ENCODE measurements around the gene OR4K2.

OR4K2 gene

GRCh38 chr14:19902409-19902808 lies 27.5 kb downstream of the OR4K2 start:
- H2AFZ ChIP-seq (ENCODE audit: low read length, unreplicated experiment) = no peak overlapping the region
- no peaks in the 10 kb centered on the region for H3K79me2 ChIP-seq (ENCODE audit: control insufficient read depth, insufficient read depth, low read length, unreplicated experiment)

GRCh38 chr14:19906665-19907064 lies 31.7 kb downstream of the OR4K2 start:
- Histone ChIP-seq H3K4me3 (ENCODE audit: low read depth, low read length) (no peak overlapping the region), H3K27ac (ENCODE audit: low read depth, low read length) (no peak overlapping the region), H3K79me2 (ENCODE audit: control insufficient read depth, insufficient read depth, low read length, unreplicated experiment) (no peaks in the 10 kb centered on the region), H3K36me3 (ENCODE audit: insufficient read depth, low read length) (no peaks in the 10 kb centered on the region), H3K27me3 (ENCODE audit: insufficient read depth, low read length) (peaks cover 4% of the 10 kb centered on the region; the same call in 1 of the 2 replicates), H2AFZ (ENCODE audit: low read length, unreplicated experiment) (no peak overlapping the region), H3K4me1 (ENCODE audit: control insufficient read depth, insufficient read depth, low read length, unreplicated experiment) (no peaks in the 10 kb centered on the region)

More at GRCh38 chr14:19902409-19902808, 27.5 kb downstream of the OR4K2 start:
- H3K27ac ChIP-seq (ENCODE audit: low read depth, low read length) = no peak overlapping the region
- H3K4me1 ChIP-seq (ENCODE audit: control insufficient read depth, insufficient read depth, low read length, unreplicated experiment) = no peaks in the 10 kb centered on the region
- H3K4me3 ChIP-seq (ENCODE audit: low read depth, low read length) = no peak overlapping the region
- H3K27me3 ChIP-seq (ENCODE audit: insufficient read depth, low read length) = no peaks in the 10 kb centered on the region
- H3K36me3 ChIP-seq (ENCODE audit: insufficient read depth, low read length) = no peaks in the 10 kb centered on the region

GRCh38 chr14:19911114-19911513 lies 36.2 kb downstream of the OR4K2 start:
- Histone ChIP-seq H3K27me3 (ENCODE audit: insufficient read depth, low read length) (peaks cover 4% of the 10 kb centered on the region; the same call in 1 of the 2 replicates), H3K4me3 (ENCODE audit: low read depth, low read length) (no peak overlapping the region), H3K79me2 (ENCODE audit: control insufficient read depth, insufficient read depth, low read length, unreplicated experiment) (no peaks in the 10 kb centered on the region), H3K4me1 (ENCODE audit: control insufficient read depth, insufficient read depth, low read length, unreplicated experiment) (no peaks in the 10 kb centered on the region), H3K36me3 (ENCODE audit: insufficient read depth, low read length) (no peaks in the 10 kb centered on the region), H2AFZ (ENCODE audit: low read length, unreplicated experiment) (no peak overlapping the region), H3K27ac (ENCODE audit: low read depth, low read length) (no peak overlapping the region)

GRCh38 chr14:19917243-19917642 lies 42.3 kb downstream of the OR4K2 start:
- Histone ChIP-seq H3K27me3 (ENCODE audit: insufficient read depth, low read length) (no peaks in the 10 kb centered on the region), H3K4me3 (ENCODE audit: low read depth, low read length) (no peak overlapping the region), H3K79me2 (ENCODE audit: control insufficient read depth, insufficient read depth, low read length, unreplicated experiment) (no peaks in the 10 kb centered on the region), H2AFZ (ENCODE audit: low read length, unreplicated experiment) (no peak overlapping the region), H3K36me3 (ENCODE audit: insufficient read depth, low read length) (no peaks in the 10 kb centered on the region), H3K4me1 (ENCODE audit: control insufficient read depth, insufficient read depth, low read length, unreplicated experiment) (peaks cover 11% of the 10 kb centered on the region), H3K27ac (ENCODE audit: low read depth, low read length) (no peak overlapping the region)

GRCh38 chr14:19917955-19918518 lies 43.1 kb downstream of the OR4K2 start:
- H3K4me1 ChIP-seq (ENCODE audit: control insufficient read depth, insufficient read depth, low read length, unreplicated experiment) = peaks cover 11% of the 10 kb centered on the region
- H3K79me2 ChIP-seq (ENCODE audit: control insufficient read depth, insufficient read depth, low read length, unreplicated experiment) = no peaks in the 10 kb centered on the region
- no peaks in the 10 kb centered on the region for H3K27me3 ChIP-seq (ENCODE audit: insufficient read depth, low read length)
- H2AFZ ChIP-seq (ENCODE audit: low read length, unreplicated experiment) = peak overlapping the region; percentile 33
- H3K36me3 ChIP-seq (ENCODE audit: insufficient read depth, low read length) = no peaks in the 10 kb centered on the region
- peak overlapping the region; percentile 2; the same call in 1 of the 2 replicates for H3K27ac ChIP-seq (ENCODE audit: low read depth, low read length)
- no peak overlapping the region for H3K4me3 ChIP-seq (ENCODE audit: low read depth, low read length)

GRCh38 chr14:19918553-19919264 lies 43.8 kb downstream of the OR4K2 start:
- no peaks in the 10 kb centered on the region for H3K79me2 ChIP-seq (ENCODE audit: control insufficient read depth, insufficient read depth, low read length, unreplicated experiment)
- H3K4me1 ChIP-seq (ENCODE audit: control insufficient read depth, insufficient read depth, low read length, unreplicated experiment) = peaks cover 11% of the 10 kb centered on the region
- H3K36me3 ChIP-seq (ENCODE audit: insufficient read depth, low read length) = no peaks in the 10 kb centered on the region
- H2AFZ ChIP-seq (ENCODE audit: low read length, unreplicated experiment) = peak overlapping the region; percentile 33
- no peaks in the 10 kb centered on the region for H3K27me3 ChIP-seq (ENCODE audit: insufficient read depth, low read length)
- peak overlapping the region; percentile 2; the same call in 1 of the 2 replicates for H3K27ac ChIP-seq (ENCODE audit: low read depth, low read length)
- H3K4me3 ChIP-seq (ENCODE audit: low read depth, low read length) = no peak overlapping the region

GRCh38 chr14:19920021-19920657 lies 45.2 kb downstream of the OR4K2 start, which contains the start of gene OR4K5:
OR4K5 (plus strand) TSS chr14:19920607; CDS start chr14:19920607, 0 bp downstream.
- Histone ChIP-seq H3K27me3 (ENCODE audit: insufficient read depth, low read length) (no peaks in the 10 kb centered on the region), H3K36me3 (ENCODE audit: insufficient read depth, low read length) (no peaks in the 10 kb centered on the region), H3K79me2 (ENCODE audit: control insufficient read depth, insufficient read depth, low read length, unreplicated experiment) (no peaks in the 10 kb centered on the region), H3K4me3 (ENCODE audit: low read depth, low read length) (no peak within 1 kb of the TSS), H2AFZ (ENCODE audit: low read length, unreplicated experiment) (no peak within 1 kb of the TSS), H3K27ac (ENCODE audit: low read depth, low read length) (no peak within 1 kb of the TSS), H3K4me1 (ENCODE audit: control insufficient read depth, insufficient read depth, low read length, unreplicated experiment) (peaks cover 11% of the 10 kb centered on the region)

GRCh38 chr14:19930617-19931016 lies 55.7 kb downstream of the OR4K2 start, which contains the start of gene OR4K1:
OR4K1 (plus strand) TSS chr14:19930917; CDS start chr14:19935667, 4,750 bp downstream.
- H3K27me3 ChIP-seq (ENCODE audit: insufficient read depth, low read length) = no peaks in the 10 kb centered on the region; the same call in 1 of the 2 replicates
- no peak within 1 kb of the TSS for H2AFZ ChIP-seq (ENCODE audit: low read length, unreplicated experiment)

More at GRCh38 chr14:19930617-19931016, 55.7 kb downstream of the OR4K2 start, which contains the start of gene OR4K1:
- Histone ChIP-seq H3K79me2 (ENCODE audit: control insufficient read depth, insufficient read depth, low read length, unreplicated experiment) (no peaks in the 10 kb centered on the region), H3K27ac (ENCODE audit: low read depth, low read length) (no peak within 1 kb of the TSS), H3K4me1 (ENCODE audit: control insufficient read depth, insufficient read depth, low read length, unreplicated experiment) (no peaks in the 10 kb centered on the region), H3K36me3 (ENCODE audit: insufficient read depth, low read length) (no peaks in the 10 kb centered on the region), H3K4me3 (ENCODE audit: low read depth, low read length) (no peak within 1 kb of the TSS)

Data from ACC112 (cell line).